Choroid plexus epithelial cell (primary cell): ENCODE results near the gene DPY30.
"Not testable (repeated sequence)": the region's sequence is repeated elsewhere in the genome, so short reads cannot be mapped to it uniquely, and the experiment has no call there.

Experiments used
- DNase-seq: peaks from one replicate; pipeline ENCODE4 v3.0.0-alpha.2; 2010; ENCODE audit warnings: low read depth
- H3K4me3 ChIP-seq: 2 replicates; pipeline ENCODE4 v1.5.1; 2011; ENCODE audit warnings: low read depth, mild to moderate bottlenecking, control low read depth, low read length, moderate library complexity
- TF ChIP-seq, protein P1 (sequence below): conservative IDR thresholded peaks from 2 replicates; pipeline ENCODE4 v1.5.1; 2011; ENCODE audit warnings: low read depth, mild to moderate bottlenecking, control low read depth, inconsistent platforms, low read length, moderate library complexity

DPY30 gene

DNA sequence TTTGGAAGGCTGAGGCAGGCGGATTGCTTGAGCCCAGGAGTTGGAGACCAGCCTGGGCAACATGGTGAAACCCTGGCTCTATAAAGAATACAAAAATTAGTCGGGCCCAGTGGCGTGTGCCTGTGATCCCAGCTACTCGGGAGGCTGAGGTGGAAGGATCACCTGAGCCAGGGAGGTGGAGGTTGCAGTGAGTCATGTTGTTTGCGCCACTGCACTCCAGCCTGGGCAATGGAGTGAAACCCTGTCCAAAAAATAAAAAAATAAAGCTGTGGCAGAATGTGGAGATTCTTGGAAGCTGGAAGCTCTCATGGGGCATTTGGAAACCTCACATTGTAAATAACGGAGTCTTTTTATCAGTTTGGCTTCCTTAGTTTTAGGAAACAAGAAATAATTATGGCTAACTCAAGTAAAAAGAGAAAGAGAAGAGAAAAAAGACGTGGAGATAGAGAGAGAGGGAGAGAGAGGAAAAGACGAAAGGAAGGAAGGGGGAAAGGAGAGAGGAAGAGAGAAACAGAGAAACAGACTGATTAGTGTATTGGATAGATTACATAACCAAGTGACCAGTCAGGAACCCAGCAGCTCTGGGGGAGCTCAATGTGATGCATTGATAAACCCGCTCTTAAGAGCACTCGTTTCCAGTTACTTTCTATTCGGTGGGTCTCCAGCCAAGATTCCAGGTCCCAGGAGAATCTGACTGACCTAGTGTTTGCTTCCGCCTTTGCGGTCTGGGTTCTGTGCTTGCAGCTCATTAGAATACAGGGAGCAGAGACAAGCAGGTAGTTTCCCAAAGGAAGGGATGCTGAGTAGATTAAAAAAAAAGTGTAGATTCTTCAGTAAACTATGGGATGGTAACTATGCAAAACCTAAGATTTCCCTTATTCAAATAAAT, 22.6 kb upstream of the DPY30 start:
- H3K4me3 ChIP-seq, result peak overlapping the region; percentile 88
- peak; percentile 60 for DNase-seq
- TF ChIP-seq, protein P1, sequence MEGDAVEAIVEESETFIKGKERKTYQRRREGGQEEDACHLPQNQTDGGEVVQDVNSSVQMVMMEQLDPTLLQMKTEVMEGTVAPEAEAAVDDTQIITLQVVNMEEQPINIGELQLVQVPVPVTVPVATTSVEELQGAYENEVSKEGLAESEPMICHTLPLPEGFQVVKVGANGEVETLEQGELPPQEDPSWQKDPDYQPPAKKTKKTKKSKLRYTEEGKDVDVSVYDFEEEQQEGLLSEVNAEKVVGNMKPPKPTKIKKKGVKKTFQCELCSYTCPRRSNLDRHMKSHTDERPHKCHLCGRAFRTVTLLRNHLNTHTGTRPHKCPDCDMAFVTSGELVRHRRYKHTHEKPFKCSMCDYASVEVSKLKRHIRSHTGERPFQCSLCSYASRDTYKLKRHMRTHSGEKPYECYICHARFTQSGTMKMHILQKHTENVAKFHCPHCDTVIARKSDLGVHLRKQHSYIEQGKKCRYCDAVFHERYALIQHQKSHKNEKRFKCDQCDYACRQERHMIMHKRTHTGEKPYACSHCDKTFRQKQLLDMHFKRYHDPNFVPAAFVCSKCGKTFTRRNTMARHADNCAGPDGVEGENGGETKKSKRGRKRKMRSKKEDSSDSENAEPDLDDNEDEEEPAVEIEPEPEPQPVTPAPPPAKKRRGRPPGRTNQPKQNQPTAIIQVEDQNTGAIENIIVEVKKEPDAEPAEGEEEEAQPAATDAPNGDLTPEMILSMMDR, result no peak

DNA sequence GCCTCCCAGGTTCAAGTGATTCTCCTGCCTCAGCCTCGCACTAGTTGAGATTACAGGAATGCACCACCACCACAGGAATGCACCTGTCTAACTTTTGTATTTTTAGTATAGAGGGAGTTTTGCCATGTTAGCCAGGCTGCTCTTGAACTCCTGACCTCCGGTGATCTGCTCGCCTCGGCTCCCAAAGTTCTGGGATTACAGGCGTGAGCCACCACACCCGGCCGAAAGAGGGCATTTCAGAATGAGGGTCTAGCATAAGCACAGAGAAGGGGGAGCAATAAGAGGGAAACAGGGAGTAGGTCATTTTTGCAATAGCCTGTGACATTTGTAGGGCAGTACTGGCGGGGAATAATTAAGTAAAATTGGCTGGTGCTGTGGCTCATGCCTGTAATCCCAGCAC, 21.8 kb upstream of the DPY30 start:
- TF ChIP-seq, protein P1, result no peak
- DNase-seq, result no peak
- no peak overlapping the region for H3K4me3 ChIP-seq

DNA sequence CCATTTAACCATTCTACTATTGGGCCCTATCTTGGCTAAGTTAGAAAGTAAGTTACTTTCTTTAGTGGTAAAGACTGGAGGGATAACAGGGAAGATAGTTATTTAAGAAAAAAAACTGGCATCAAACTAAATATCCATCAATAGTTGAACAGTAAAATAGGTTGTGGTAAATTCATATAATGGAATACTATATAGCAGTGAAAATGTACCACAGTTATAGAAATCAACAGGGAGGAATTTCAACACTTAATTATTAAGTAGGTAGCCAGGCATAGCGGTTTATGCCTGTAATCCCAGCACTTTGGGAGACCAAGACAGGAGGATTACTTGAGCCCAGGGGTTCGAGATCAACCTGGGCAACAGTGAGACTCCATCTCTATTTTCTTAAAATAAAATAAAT, 20.7 kb upstream of the DPY30 start:
- H3K4me3 ChIP-seq, result no peak overlapping the region
- TF ChIP-seq, protein P1, result no peak
- no peak for DNase-seq

DNA sequence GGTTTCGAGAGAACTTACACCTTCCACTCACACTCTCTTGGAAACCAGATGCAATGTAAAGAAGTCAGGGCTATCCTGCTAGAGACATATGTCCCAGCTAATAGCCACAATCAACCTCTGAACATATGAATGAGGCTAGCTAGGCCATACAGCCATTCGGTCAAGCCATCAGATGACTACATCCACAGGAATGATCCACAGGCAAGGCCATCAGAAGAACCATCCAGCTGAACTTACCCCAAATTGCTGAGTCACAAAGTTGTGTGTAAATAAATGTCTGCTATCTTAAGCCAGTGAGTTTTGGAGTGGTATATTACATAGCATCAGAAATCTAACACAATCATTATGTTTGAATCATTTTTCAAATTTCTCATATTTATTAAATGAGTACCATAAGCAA, 18.5 kb upstream of the DPY30 start:
- TF ChIP-seq, protein P1, result no peak
- no peak overlapping the region for H3K4me3 ChIP-seq
- DNase-seq, result peak; percentile 22

DNA sequence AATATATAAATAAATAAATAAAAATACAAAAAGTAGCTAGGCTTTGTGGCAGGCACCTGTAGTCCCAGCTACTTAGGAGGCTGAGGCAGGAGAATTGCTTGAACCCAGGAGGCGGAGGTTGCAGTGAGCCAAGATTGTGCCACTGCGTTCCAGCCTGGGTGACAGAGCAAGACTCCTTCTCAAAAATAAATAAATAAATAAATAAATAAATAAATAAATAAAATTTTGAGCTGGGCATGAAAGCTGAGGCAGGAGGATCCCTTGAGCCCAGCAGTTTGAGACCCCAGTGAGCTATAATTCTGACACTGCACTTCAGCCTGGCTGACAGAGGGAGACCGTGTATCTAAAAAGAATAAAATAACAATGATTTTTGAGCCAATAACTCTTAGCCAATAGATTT, 15.0 kb upstream of the DPY30 start:
- not testable (repeated sequence) for DNase-seq

DNA sequence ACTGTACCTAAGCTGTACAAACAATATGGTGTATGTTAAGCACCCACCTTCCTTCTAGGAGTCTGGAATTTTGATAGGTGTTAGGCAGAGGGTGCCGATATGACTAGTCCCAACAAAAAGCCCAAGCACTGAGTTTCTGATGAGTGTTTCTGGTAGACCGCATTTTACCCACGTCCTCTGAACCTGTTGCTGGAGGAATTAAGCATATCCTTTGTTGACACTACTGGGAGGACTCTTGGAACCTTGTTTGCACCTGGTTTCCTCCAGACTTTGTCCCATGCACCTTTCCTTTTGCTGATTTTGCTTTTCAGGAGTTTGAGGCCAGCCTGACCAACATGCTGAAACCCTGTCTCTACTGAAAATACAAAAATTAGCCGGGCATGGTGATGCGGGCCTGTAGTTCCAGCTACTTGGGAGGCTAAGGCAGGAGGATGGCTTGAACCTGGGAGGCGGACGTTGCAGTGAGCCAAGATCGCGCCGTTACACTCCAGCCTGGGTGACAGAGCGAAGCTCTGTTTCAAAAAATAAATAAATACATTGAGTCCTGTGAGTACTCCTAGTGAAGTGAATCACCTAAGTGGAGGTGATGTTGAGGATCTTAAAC, 12.3 kb upstream of the DPY30 start:
- TF ChIP-seq, protein P1, result no peak
- no peak for DNase-seq
- H3K4me3 ChIP-seq, result no peak overlapping the region

More for the DNA sequence above, 15.0 kb upstream of the DPY30 start:
- H3K4me3 ChIP-seq, result not testable (repeated sequence)

DNA sequence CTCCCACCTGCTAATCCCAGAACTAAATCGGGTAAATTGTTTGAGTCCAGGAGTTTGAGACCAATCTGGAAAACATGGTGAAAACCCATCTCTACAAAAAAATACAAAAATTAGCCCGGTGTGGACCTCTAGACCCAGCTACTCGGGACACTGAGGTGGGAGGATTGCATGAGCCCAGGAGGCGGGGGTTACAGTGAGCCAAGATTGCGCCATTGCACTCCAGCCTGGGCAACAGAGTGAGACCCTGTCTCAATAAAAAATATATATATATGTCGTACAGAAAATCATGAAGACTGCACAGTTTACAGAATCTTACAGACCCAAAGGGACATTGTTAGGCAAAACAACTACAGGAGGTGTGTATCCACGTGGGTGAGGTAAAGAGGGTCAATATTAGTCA, 4.0 kb upstream of the DPY30 start:
- DNase-seq, result no peak
- TF ChIP-seq, protein P1, result no peak
- no peak overlapping the region for H3K4me3 ChIP-seq

DNA sequence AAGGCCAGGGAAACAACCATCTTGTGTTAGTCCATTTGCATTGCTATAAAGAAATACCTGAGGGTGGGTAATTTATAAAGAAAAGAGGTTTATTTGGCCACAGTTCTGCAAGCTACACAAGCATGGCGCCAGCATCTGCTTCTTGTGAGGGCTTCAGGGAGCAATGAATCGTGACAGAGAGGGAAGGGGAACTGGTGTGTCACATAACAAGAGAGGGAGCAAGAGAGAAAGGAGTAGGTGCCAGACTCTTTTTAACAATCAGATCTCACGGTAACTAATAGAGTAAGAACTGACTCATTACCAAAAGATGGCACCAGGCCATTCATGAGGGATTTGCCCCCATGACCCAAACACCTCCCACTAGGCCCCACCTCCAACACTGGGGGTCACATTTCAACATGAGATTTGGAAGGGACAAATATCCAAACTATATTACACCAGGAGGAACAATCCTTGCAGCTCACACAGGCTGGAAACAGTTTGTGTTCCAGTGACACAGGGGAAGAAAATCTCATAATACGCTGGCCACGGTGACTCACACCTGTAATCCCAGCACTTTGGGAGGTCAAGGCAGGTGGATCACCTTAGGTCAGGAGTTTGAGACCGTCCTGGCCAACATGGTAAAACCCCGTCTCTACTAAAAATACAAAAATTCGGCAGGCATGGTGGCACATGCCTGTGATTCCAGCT, 5.3 kb downstream of the DPY30 start:
- DNase-seq, result peak; percentile 5
- not testable (repeated sequence) for H3K4me3 ChIP-seq

DNA sequence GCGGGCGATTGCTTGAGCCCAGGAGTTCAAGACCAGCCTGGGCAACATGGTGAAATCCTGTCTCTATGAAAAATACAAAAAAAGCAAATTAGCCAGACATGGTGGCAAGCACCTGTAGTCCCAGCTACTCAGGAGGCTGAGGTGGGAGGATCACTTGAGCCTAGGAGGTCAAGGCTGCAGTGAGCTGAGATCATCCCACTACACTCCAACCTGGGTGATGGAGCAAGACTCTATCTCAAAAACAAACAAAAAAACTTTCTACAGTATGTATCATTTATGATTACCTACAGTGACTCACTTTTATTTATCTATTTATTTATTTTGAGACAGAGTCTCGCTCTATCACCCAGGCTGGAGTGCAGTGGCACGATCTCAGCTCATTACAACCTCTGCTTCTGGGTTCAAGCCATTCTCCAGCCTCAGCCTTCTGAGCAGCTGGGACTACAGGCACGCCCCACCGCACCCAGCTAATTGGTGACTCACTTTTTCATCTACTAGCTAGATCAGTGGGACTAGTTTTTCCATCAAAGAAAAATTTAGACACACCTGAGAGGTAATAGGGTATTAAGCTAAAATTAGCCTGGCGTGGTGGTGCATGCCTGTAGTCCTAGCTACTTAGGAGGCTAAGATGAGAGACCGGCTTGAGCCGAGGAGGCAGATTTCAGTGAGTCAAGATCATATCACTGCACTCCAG, 20.7 kb downstream of the DPY30 start:
- not testable (repeated sequence) for DNase-seq, H3K4me3 ChIP-seq
